PFSK-1 (cell line): Measurements from ENCODE around the gene CACUL1.

Source experiments
- FOXP2 ChIP-seq: optimal IDR thresholded peaks from 2 replicates; pipeline ENCODE3; 2011; ENCODE audit warnings: borderline replicate concordance, control low read depth, inconsistent platforms; ENCODE audit not compliant: insufficient read depth; ENCODE audit errors: extremely low read length, extremely low read depth
- POLR2AphosphoS5 ChIP-seq: IDR thresholded peaks from 2 replicates; pipeline ENCODE4 v1.6.1; 2012; ENCODE audit warnings: low read depth, mild to moderate bottlenecking, control low read depth, low read length, moderate library complexity
- REST ChIP-seq, 2 experiments: IDR thresholded peaks; 2 replicates each; pipeline versions ENCODE4 v1.6.1 to v1.8.0; 2011 to 2012; ENCODE audit warnings: low read depth in 2 of 2, low read length in 2 of 2, control low read depth in 1 of 2, inconsistent platforms in 1 of 2, mild to moderate bottlenecking in 1 of 2, moderate library complexity in 1 of 2; ENCODE audit not compliant: insufficient read depth in 1 of 2
- SIN3A ChIP-seq: IDR thresholded peaks from 2 replicates; pipeline ENCODE4 v1.6.1; 2012; ENCODE audit warnings: mild to moderate bottlenecking, low read length, moderate library complexity, borderline replicate concordance; ENCODE audit not compliant: insufficient read depth
- TAF1 ChIP-seq: IDR thresholded peaks from 2 replicates; pipeline ENCODE4 v1.6.1; 2012; ENCODE audit warnings: low read length, control low read depth, borderline replicate concordance; ENCODE audit not compliant: insufficient read depth

The CACUL1 gene

GRCh38 chr10:118776033-118776432, 21.3 kb upstream of the CACUL1 start:
- TF ChIP-seq SIN3A (no peak), TAF1 (no peak), POLR2AphosphoS5 (no peak), REST (IDR thresholded peaks at IDR 0.05; ENCODE audit: insufficient read depth in 1 of 2, low read depth in 2 of 2, low read length in 2 of 2) (no peak), FOXP2 (no peak)

GRCh38 chr10:118775478-118775877, 20.7 kb upstream of the CACUL1 start:
- no peak for TF ChIP-seq SIN3A
- no peak for TF ChIP-seq POLR2AphosphoS5
- TF ChIP-seq FOXP2 = no peak
- TF ChIP-seq REST (IDR thresholded peaks at IDR 0.05; ENCODE audit: insufficient read depth in 1 of 2, low read depth in 2 of 2, low read length in 2 of 2) = no peak
- no peak for TF ChIP-seq TAF1

- TF ChIP-seq TAF1 = no peak
- no peak for TF ChIP-seq REST (IDR thresholded peaks at IDR 0.05; ENCODE audit: insufficient read depth in 1 of 2, low read depth in 2 of 2, low read length in 2 of 2)
- no peak for TF ChIP-seq SIN3A
- TF ChIP-seq FOXP2 = no peak
- TF ChIP-seq POLR2AphosphoS5 = no peak
These were observed 18.3 kb upstream of the CACUL1 start for GRCh38 chr10:118773041-118773440.

- TF ChIP-seq SIN3A = no peak
- TF ChIP-seq FOXP2 = no peak
- no peak for TF ChIP-seq TAF1
- no peak for TF ChIP-seq POLR2AphosphoS5
- TF ChIP-seq REST (IDR thresholded peaks at IDR 0.05; ENCODE audit: insufficient read depth in 1 of 2, low read depth in 2 of 2, low read length in 2 of 2) = no peak
These were observed 17.2 kb upstream of the CACUL1 start for GRCh38 chr10:118771976-118772375.
